Type B pancreatic cell (in vitro differentiated cells): Measurements from ENCODE around the gene MXI1. TPM values are rescaled to one million over a fixed set of nuclear protein-coding genes. Genes with fewer than 3 reads are reported as not detected.

Source experiments
- DNase-seq: peaks from one replicate; pipeline ENCODE4 v3.0.0; 2021; ENCODE audit warnings: mixed read lengths; ENCODE audit not compliant: unreplicated experiment; ENCODE audit errors: extremely low spot score
- H3K27ac Mint-ChIP-seq: 2 replicates; pipeline ENCODE4 v1.8.0; 2021; ENCODE audit warnings: mild to moderate bottlenecking, mixed read lengths
- H3K27me3 Mint-ChIP-seq: 2 replicates; pipeline ENCODE4 v1.8.0; 2021; ENCODE audit warnings: mixed read lengths
- H3K36me3 Mint-ChIP-seq: 2 replicates; pipeline ENCODE4 v1.8.0; 2021; ENCODE audit warnings: mixed read lengths
- H3K4me1 Mint-ChIP-seq: one replicate; pipeline ENCODE4 v1.8.0; 2021; ENCODE audit warnings: mixed read lengths; ENCODE audit not compliant: unreplicated experiment
- H3K4me3 Mint-ChIP-seq: 2 replicates; pipeline ENCODE4 v1.8.0; 2021; ENCODE audit warnings: mild to moderate bottlenecking, mixed read lengths
- H3K9me3 Mint-ChIP-seq: 2 replicates; pipeline ENCODE4 v1.8.0; 2021; ENCODE audit warnings: mixed read lengths
- CTCF ChIP-seq: fragments of 200-600 bp; sonication (generic); conservative IDR thresholded peaks from 2 replicates; pipeline ENCODE4 v1.5.0; 2021; ENCODE audit warnings: antibody characterized with exemption, mild to moderate bottlenecking
- total RNA-seq: library from RNA; stranded (reverse); gene quantifications from 2 replicates; pipeline ENCODE4 v1.2.1, GENCODE V29; 2021; ENCODE audit warnings: low replicate concordance

MXI1 gene
- total RNA-seq, 1 donor from 2014 or later = 34.7 TPM

- Mint-ChIP-seq H3K9me3 (no peaks in the 10 kb centered on the region), H3K4me1 (peaks cover 23% of the 10 kb centered on the region), H3K27ac (peak overlapping the region; percentile 68), H3K27me3 (peaks cover 6% of the 10 kb centered on the region), H3K4me3 (peak overlapping the region; percentile 45), H3K36me3 (no peaks in the 10 kb centered on the region)
- peak; percentile 50 for DNase-seq
- TF ChIP-seq CTCF = no peak
Observed at GRCh38 chr10:110203500-110204455, 3.6 kb upstream of the MXI1 start.

DNA sequence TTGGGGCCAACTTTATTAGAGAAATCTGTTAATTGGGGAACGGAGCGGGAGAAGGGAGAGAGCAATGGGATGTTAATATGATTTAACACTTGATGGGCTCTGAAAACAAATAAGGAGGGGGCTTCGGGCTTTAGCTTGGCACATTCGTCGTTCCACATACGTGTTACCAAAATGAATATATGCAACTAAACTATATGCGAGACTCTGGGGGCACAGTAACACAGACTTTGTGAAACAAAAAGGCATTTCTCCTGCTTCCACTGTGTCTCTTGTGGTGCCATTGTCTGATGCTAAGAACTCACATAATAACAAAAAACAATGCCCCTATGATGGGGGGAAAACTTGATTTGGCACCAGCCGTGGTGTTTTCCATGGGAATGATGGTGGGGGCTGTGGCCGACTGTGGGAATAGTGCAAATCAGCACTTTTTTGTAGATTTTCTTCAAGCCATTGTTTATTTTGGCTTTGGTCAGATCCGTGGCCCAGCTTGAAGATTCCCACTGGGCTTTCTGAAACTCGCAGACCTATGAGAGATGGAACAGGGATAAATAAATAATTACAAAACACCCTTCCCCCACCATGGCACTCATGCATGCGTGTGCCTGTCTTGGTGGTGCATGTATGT lies 2.2 kb upstream of the MXI1 start:
- TF ChIP-seq CTCF = no peak
- no peak for DNase-seq
- H3K4me1 Mint-ChIP-seq = peaks cover 23% of the 10 kb centered on the region
- peaks cover 6% of the 10 kb centered on the region for H3K27me3 Mint-ChIP-seq
- peak overlapping the region; percentile 66 for H3K27ac Mint-ChIP-seq
- no peaks in the 10 kb centered on the region for H3K36me3 Mint-ChIP-seq
- peak overlapping the region; percentile 49 for H3K4me3 Mint-ChIP-seq
- H3K9me3 Mint-ChIP-seq = no peaks in the 10 kb centered on the region

- no peak for DNase-seq
- peaks cover 10% of the 10 kb centered on the region for H3K27me3 Mint-ChIP-seq
- H3K27ac Mint-ChIP-seq = peak overlapping the region; percentile 95
Observed at GRCh38 chr10:110207805-110208613, 604 bp downstream of the MXI1 start.

DNA sequence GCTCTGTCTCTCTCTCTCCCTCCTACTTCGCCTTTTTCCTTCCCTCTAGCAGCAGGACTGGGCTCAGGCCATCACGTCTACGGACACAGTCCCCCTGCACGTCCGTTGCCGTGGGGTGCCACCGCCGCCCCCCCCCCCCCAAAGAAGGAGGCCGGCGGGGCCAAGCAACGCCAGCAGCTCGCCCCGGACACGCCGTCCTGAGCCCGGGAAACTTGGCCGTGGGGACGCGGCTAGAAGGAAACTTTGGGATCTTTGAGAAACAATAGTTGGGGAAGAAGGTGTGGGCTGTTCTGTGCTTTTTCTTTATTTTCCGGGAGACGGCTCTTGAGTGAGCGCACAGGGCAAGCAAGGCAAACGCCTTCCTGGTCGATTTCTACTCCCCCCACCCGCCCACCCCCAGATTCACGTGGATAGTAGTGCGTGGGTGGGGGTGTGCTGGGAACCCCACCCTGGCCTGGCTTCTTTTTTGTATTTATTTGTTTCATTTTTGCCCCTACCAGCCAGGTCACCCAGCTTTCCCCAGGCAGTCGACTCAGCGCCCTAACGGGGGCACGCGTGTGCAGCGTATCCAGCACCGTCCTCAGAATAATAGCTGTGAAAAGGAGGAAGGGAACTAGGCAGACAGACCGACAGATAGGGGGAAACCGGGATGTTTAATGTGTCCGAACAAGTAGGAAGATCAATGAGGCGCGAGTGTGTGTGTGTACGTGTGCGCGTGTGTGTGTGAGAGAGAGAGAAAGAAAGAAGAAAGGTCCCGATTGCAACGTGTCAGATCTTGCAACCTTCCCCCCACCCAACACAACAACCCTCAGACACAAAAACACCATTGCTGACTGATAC lies 1.4 kb downstream of the MXI1 start:
- TF ChIP-seq CTCF = no peak
- Mint-ChIP-seq H3K4me3 (peak overlapping the region; percentile 99), H3K27ac (peak overlapping the region; percentile 95), H3K27me3 (peaks cover 10% of the 10 kb centered on the region), H3K9me3 (no peaks in the 10 kb centered on the region), H3K4me1 (peaks cover 48% of the 10 kb centered on the region), H3K36me3 (no peaks in the 10 kb centered on the region)
- DNase-seq = no peak

More at GRCh38 chr10:110207805-110208613, 604 bp downstream of the MXI1 start:
- no peak for TF ChIP-seq CTCF
- H3K4me3 Mint-ChIP-seq = peak overlapping the region; percentile 99
- H3K4me1 Mint-ChIP-seq = peaks cover 40% of the 10 kb centered on the region
- no peaks in the 10 kb centered on the region for H3K9me3 Mint-ChIP-seq
- no peaks in the 10 kb centered on the region for H3K36me3 Mint-ChIP-seq
